ENCODE data around the gene CCNB1IP1. TPM values are rescaled to one million over a fixed set of nuclear protein-coding genes. Genes with fewer than 3 reads are reported as not detected.
A peak's percentile ranks its signal among the peaks of the same experiment; 100 is the strongest.
"Not testable (repeated sequence)": the region's sequence is repeated elsewhere in the genome, so short reads cannot be mapped to it uniquely, and the experiment has no call there.

CCNB1IP1 gene
- total and polyA plus RNA-seq, 3 donors from 2014 or later, result 38.7 to 46.7 (median 46.0) TPM

DNA sequence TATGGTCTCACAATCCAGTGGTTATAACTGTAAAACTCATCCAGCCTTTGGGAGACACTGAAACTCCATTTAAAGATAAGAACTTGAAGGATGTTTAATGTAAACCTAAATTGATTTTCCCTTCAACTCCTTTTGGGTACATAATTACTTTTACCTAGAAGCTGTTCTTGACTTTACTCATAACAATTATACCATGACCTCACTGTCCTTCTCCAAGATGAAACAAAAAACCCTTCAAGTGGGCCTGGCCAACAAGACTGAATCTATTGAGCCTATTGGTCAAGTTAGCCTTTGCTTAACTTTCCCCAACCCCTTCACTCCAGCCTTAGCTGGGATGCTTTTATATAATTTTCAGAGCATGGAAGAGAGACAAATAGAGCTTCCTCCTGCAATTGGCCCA, 32.8 kb upstream of the CCNB1IP1 start:
- Histone ChIP-seq H3K4me1 (no peaks in the 10 kb centered on the region), H3K4me3 (no peak overlapping the region), H3K9me3 (no peaks in the 10 kb centered on the region), H3K27me3 (no peaks in the 10 kb centered on the region), H3K36me3 (ENCODE audit: low read depth, missing control alignments) (no peaks in the 10 kb centered on the region), H3K27ac (no peak overlapping the region)
- TF ChIP-seq POLR2A (IDR thresholded peaks at IDR 0.05), result no peak
- TF ChIP-seq CTCF (IDR thresholded peaks at IDR 0.05), result no peak
- no peak for DNase-seq
- intact Hi-C loops (cut with DNase I; ENCODE audit: low total_unique reads), result no loop called here

- 70 to 73% methylated on average over 3 of the region's 3 CpGs for WGBS, 2 donors
- H3K27ac ChIP-seq; DNase-seq; H3K27me3 ChIP-seq; intact Hi-C loops (cut with DNase I; ENCODE audit: low total_unique reads); H3K4me3 ChIP-seq; H3K36me3 ChIP-seq (ENCODE audit: low read depth, missing control alignments); H3K4me1 ChIP-seq; H3K9me3 ChIP-seq: not testable (repeated sequence)
Observed at GRCh38 chr14:20358474-20358873, 25.4 kb upstream of the CCNB1IP1 start.

- H3K4me3 ChIP-seq, result no peak overlapping the region
- TF ChIP-seq POLR2A (IDR thresholded peaks at IDR 0.05), result no peak
- TF ChIP-seq CTCF (IDR thresholded peaks at IDR 0.05), result no peak
- H3K36me3 ChIP-seq (ENCODE audit: low read depth, missing control alignments), result no peaks in the 10 kb centered on the region
- H3K27me3 ChIP-seq, result no peaks in the 10 kb centered on the region
- intact Hi-C loops (cut with DNase I; ENCODE audit: low total_unique reads), result no loop called here
- H3K9me3 ChIP-seq, result no peaks in the 10 kb centered on the region
- DNase-seq, result no peak
- H3K4me1 ChIP-seq, result no peaks in the 10 kb centered on the region
- no peak overlapping the region for H3K27ac ChIP-seq
- WGBS, 2 donors, result 88 to 90% methylated on average over 3 of the region's 3 CpGs
Observed at GRCh38 chr14:20356422-20356821, 23.3 kb upstream of the CCNB1IP1 start.

DNA sequence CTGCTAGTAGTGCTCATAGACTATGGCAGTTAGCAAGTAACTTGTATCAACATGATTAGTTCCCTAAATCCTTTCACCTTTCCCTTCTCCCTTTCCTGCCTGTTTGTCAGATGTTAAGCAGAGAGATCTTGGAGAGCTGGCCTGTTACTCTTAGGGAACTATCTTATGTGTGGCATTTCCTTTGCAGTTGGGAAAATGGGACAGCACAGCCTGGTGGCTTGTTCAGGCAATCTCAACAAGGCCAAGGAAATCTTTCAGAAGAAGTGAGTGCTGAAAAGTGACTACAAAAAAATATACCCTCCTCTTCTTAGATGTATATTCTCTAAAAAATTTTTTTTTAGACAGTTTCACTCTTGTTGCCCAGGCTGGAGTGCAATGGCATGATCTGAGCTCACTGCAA, 17.8 kb upstream of the CCNB1IP1 start:
- Histone ChIP-seq H3K27ac (no peak overlapping the region), H3K9me3 (no peaks in the 10 kb centered on the region), H3K4me1 (no peaks in the 10 kb centered on the region), H3K4me3 (no peak overlapping the region), H3K36me3 (ENCODE audit: low read depth, missing control alignments) (no peaks in the 10 kb centered on the region), H3K27me3 (no peaks in the 10 kb centered on the region)
- TF ChIP-seq POLR2A (IDR thresholded peaks at IDR 0.05) (no peak), CTCF (IDR thresholded peaks at IDR 0.05) (peak in 2 of 3 experiments; percentile 8 to 39)
- intact Hi-C loops (cut with DNase I; ENCODE audit: low total_unique reads), result no loop called here
- no peak for DNase-seq

DNA sequence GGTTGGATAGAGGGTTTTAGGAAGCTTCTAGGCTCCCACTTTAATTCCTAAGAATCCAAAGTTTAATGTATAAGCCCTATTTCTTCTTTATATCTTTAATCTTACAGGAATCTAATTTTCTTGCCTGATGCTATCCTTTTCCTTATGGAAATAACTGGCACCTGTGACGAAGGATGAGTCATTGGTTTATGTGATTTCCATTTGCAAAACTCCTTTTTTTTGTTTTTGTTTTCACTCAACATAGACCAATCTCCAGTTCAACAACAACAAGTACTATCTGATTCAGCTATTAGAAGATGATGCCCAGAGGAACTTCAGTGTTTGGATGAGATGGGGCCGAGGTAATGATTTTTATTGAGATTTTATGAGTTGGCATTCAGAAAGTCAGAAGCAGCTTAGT, 17.2 kb upstream of the CCNB1IP1 start:
- WGBS, 2 donors, result 93 to 96% methylated on average over 2 of the region's 2 CpGs
- H3K36me3 ChIP-seq (ENCODE audit: low read depth, missing control alignments), result no peaks in the 10 kb centered on the region
- TF ChIP-seq CTCF (IDR thresholded peaks at IDR 0.05), result no peak
- no peak for TF ChIP-seq POLR2A (IDR thresholded peaks at IDR 0.05)

More for the DNA sequence above, 17.2 kb upstream of the CCNB1IP1 start:
- intact Hi-C loops (cut with DNase I; ENCODE audit: low total_unique reads), result no loop called here
- H3K9me3 ChIP-seq, result no peaks in the 10 kb centered on the region
- no peak overlapping the region for H3K4me3 ChIP-seq
- no peak overlapping the region for H3K27ac ChIP-seq
- DNase-seq, result no peak
- no peaks in the 10 kb centered on the region for H3K27me3 ChIP-seq
- H3K4me1 ChIP-seq, result no peaks in the 10 kb centered on the region

Measured in testis (tissue), 3 donors.